Heart left ventricle (tissue), 16 donors: ENCODE measurements around the gene CCDC167. TPM values are rescaled to one million over a fixed set of nuclear protein-coding genes. Genes with fewer than 3 reads are reported as not detected.
"Not testable (repeated sequence)": the region's sequence is repeated elsewhere in the genome, so short reads cannot be mapped to it uniquely, and the experiment has no call there.

Experiments used
- ATAC-seq, 4 donors: fragments of 200-7000 bp; cut with Tn5 transposase; one replicate each; pipeline ENCODE4 v1.9.1; 2020 to 2022; ENCODE audit warnings: moderate library complexity in 4 of 4, mild to moderate bottlenecking in 3 of 4, moderate number of reproducible peaks in 1 of 4
- DNase-seq, 5 donors: peaks; one replicate each; pipeline ENCODE4 v3.0.0-alpha.2; 2020
- H3K27ac ChIP-seq, 12 donors: fragments of 200-600 bp; sonication (generic) in 4 of 12; one replicate each; pipeline versions ENCODE4 v1.5.0 to v1.8.0; 2016 to 2022; ENCODE audit warnings: mild to moderate bottlenecking in 2 of 12
- H3K27me3 ChIP-seq, 9 donors: fragments of 200-600 bp; sonication (generic) in 2 of 9; one replicate each; pipeline versions ENCODE4 v1.5.1 to v1.8.0; 2016 to 2022; ENCODE audit warnings: mild to moderate bottlenecking in 3 of 9
- H3K36me3 ChIP-seq, 9 donors: fragments of 200-600 bp; sonication (generic) in 2 of 9; one replicate each; pipeline versions ENCODE4 v1.5.0 to v1.8.0; 2018 to 2022; ENCODE audit warnings: mild to moderate bottlenecking in 2 of 9
- H3K4me1 ChIP-seq, 12 donors: fragments of 200-600 bp; sonication (generic) in 4 of 12; one replicate each; pipeline versions ENCODE4 v1.5.0 to v1.8.0; 2016 to 2022; ENCODE audit warnings: mild to moderate bottlenecking in 3 of 12
- H3K4me3 ChIP-seq, 12 donors: fragments of 200-600 bp; sonication (generic) in 4 of 12; one replicate each; pipeline versions ENCODE4 v1.5.0 to v1.8.0; 2017 to 2022; ENCODE audit warnings: mild to moderate bottlenecking in 9 of 12, moderate library complexity in 4 of 12
- H3K9me3 ChIP-seq, 12 donors: fragments of 200-600 bp; sonication (generic) in 4 of 12; one replicate each; pipeline versions ENCODE4 v1.5.0 to v1.8.0; 2016 to 2022; ENCODE audit warnings: mild to moderate bottlenecking in 1 of 12
- CTCF ChIP-seq, 12 donors: fragments of 200-600 bp; sonication (generic) in 4 of 12; IDR thresholded peaks; one replicate each; pipeline versions ENCODE4 v1.5.0 to v1.8.0; 2018 to 2022; ENCODE audit warnings: antibody characterized with exemption in 12 of 12, mild to moderate bottlenecking in 5 of 12
- POLR2A ChIP-seq, 2 donors: fragments of 450-650 bp; IDR thresholded peaks; one replicate each; pipeline ENCODE4 v1.6.1; 2017; ENCODE audit warnings: antibody characterized with exemption in 2 of 2, mild to moderate bottlenecking in 2 of 2, moderate library complexity in 2 of 2
- WGBS, 4 donors: extraction: QIAGEN DNeasy Blood & Tissue Kit in 2 of 4; methylation state at CpG; one replicate each; pipeline versions ENCODE4 v1.1.5 to v1.1.7; 2013 to 2018; 5-methylcytosine and 5-hydroxymethylcytosine counted together
- intact Hi-C, 10 donors: fragments of 100-400 bp; cut with DNase I; formaldehyde crosslinking; loops; one replicate each; pipeline versions ENCODE4 v1.11.1 to v1.14.2; 2022
- polyA plus RNA-seq, 2 donors: library from polyadenylated mRNA; stranded (reverse); fragments of 200-250 nt; gene quantifications; one replicate each; pipeline ENCODE4 v1.2.3, GENCODE V29; 2013
- total RNA-seq, 9 donors: library from RNA; depleted of rRNA in 2 of 9; stranded (reverse); fragments of >200 nt in 2 of 9; fragmentation: NEBNext Ultra II Directional in 3 of 9; extraction: Animal tissue kit (Norgen Biotek cat#: 25700) in 3 of 9; gene quantifications; one replicate each; pipeline versions ENCODE4 v1.1.0 to v1.2.4, GENCODE V29; 2016 to 2023
- donor health status: ischemic (EF 13 %, LVEDD 7.1; RV severe dilation, severe dysfunction).
- donor health status: healthy with polysubstance abuse.
- donor health status: DM: no; HTN: yes; CAD: no.
- donor health status: DM: no; HTN: no; CAD: no.
- donor health status: ischemic (EF 25% LVEDD 6.9; RV normal size, moderate dysfunction).
- donor health status: ischemic (EF 25% LVEDD 5.7; RV mildly dilated, moderate dysfunction).
- donor health status: healthy.
- donor health status: DM: yes; HTN: yes; CAD: no.
- donor health status: ischemic (EF 35%, LVEDD 5.7; RV mildly dilated, moderate dysfunction).
- donor health status: nonischemic (EF 11% LVEDD 7.7; RV severe dilation, severe dysfunction).
- donor health status: DM: yes; HTN: yes; CAD: no.
- donor health status: PGD.
- donor health status: ischemic (EF 29% LVEDD 5.4; RV normal size, mild dysfunction).
- donor health status: nonischemic (EF 23%, LVEDD 6.1; RV moderate dilation, normal function).

CCDC167 gene
- total and polyA plus RNA-seq, 11 donors, result 17.6 to 76.7 (median 27.8) TPM

- peaks cover 0 to 3% (median 0%) of the 10 kb centered on the region in 12 donors for H3K4me1 ChIP-seq
- WGBS, 4 donors, result 73 to 86% (median 84%) methylated on average over 8 of the region's 8 CpGs
- no peak for ATAC-seq
- no peak for TF ChIP-seq CTCF (IDR thresholded peaks at IDR 0.05)
- no peak for TF ChIP-seq POLR2A (IDR thresholded peaks at IDR 0.05)
- peak overlapping the region in 1 of 12 donors; percentile 70 for H3K27ac ChIP-seq
- no peak for DNase-seq
- H3K9me3 ChIP-seq, result no peaks in the 10 kb centered on the region
- intact Hi-C loops, result loop anchor here in 1 of 10 donors (10.0 kb wide), 1 partner anchor 70 kb away; no protein-coding TSS in a partner anchor
- no peaks in the 10 kb centered on the region for H3K27me3 ChIP-seq
- no peak overlapping the region for H3K4me3 ChIP-seq
- H3K36me3 ChIP-seq, result peaks cover 0 to 99% (median 97%) of the 10 kb centered on the region in 9 donors
Observed at GRCh38 chr6:37454420-37455140, 45.1 kb downstream of the CCDC167 start.

- Histone ChIP-seq H3K27ac (peak overlapping the region in 1 of 12 donors; percentile 58), H3K9me3 (no peaks in the 10 kb centered on the region), H3K4me1 (peaks cover 0 to 3% (median 0%) of the 10 kb centered on the region in 12 donors), H3K36me3 (peaks cover 0 to 99% (median 98%) of the 10 kb centered on the region in 9 donors), H3K4me3 (no peak overlapping the region), H3K27me3 (no peaks in the 10 kb centered on the region)
- 95 to 97% (median 96%) methylated on average over 3 of the region's 3 CpGs for WGBS, 4 donors
- intact Hi-C loops, result loop anchor here in 1 of 10 donors (10.0 kb wide), 1 partner anchor 68 kb away; no protein-coding TSS in a partner anchor
- no peak for TF ChIP-seq CTCF (IDR thresholded peaks at IDR 0.05)
- no peak for TF ChIP-seq POLR2A (IDR thresholded peaks at IDR 0.05)
- DNase-seq, result no peak
- no peak for ATAC-seq
Observed at GRCh38 chr6:37452522-37452921, 47.2 kb downstream of the CCDC167 start.

GRCh38 chr6:37451441-37452193 lies 48.1 kb downstream of the CCDC167 start:
- H3K4me1 ChIP-seq, result no peaks in the 10 kb centered on the region
- peaks cover 0 to 100% (median 98%) of the 10 kb centered on the region in 9 donors for H3K36me3 ChIP-seq
- H3K27ac ChIP-seq, result peak overlapping the region in 1 of 12 donors; percentile 58
- no peak overlapping the region for H3K4me3 ChIP-seq
- intact Hi-C loops, result loop anchor here in 1 of 10 donors (10.0 kb wide), 1 partner anchor 67 kb away; no protein-coding TSS in a partner anchor
- no peaks in the 10 kb centered on the region for H3K27me3 ChIP-seq
- TF ChIP-seq CTCF (IDR thresholded peaks at IDR 0.05), result no peak
- TF ChIP-seq POLR2A (IDR thresholded peaks at IDR 0.05), result no peak
- H3K9me3 ChIP-seq, result no peaks in the 10 kb centered on the region
- no peak for DNase-seq
- 69 to 82% (median 78%) methylated on average over 2 of the region's 2 CpGs for WGBS, 4 donors
- ATAC-seq, result no peak

GRCh38 chr6:37449984-37450383 lies 49.7 kb downstream of the CCDC167 start:
- DNase-seq (no peak), ATAC-seq (no peak)
- intact Hi-C loops, result loop anchor here in 1 of 10 donors (10.0 kb wide), 1 partner anchor 65 kb away; no protein-coding TSS in a partner anchor
- no peaks in the 10 kb centered on the region for H3K27me3 ChIP-seq
- no peaks in the 10 kb centered on the region for H3K9me3 ChIP-seq
- no peaks in the 10 kb centered on the region for H3K4me1 ChIP-seq
- no peak overlapping the region for H3K27ac ChIP-seq
- TF ChIP-seq POLR2A (IDR thresholded peaks at IDR 0.05), result no peak
- TF ChIP-seq CTCF (IDR thresholded peaks at IDR 0.05), result no peak
- H3K4me3 ChIP-seq, result no peak overlapping the region
- 85 to 93% (median 89%) methylated on average over 4 of the region's 4 CpGs for whole genome bisulfite sequencing, 4 donors
- peaks cover 0 to 100% (median 99%) of the 10 kb centered on the region in 9 donors for H3K36me3 ChIP-seq

GRCh38 chr6:37443216-37443542 lies 56.5 kb downstream of the CCDC167 start:
- Histone ChIP-seq H3K4me1 (peaks cover 0 to 53% (median 26%) of the 10 kb centered on the region in 12 donors), H3K4me3 (peak overlapping the region in 9 of 12 donors; percentile 16 to 46 (median 33)), H3K36me3 (peaks cover 0 to 78% (median 63%) of the 10 kb centered on the region in 9 donors), H3K27ac (peak overlapping the region in 11 of 12 donors; percentile 51 to 79 (median 69))
- 76 to 85% (median 81%) methylated on average over 5 of the region's 5 CpGs for WGBS, 4 donors
- H3K9me3 ChIP-seq, ATAC-seq, DNase-seq, H3K27me3 ChIP-seq, intact Hi-C loops: not testable (repeated sequence)
